HG02870 (cell line): ENCODE measurements around the gene ANO6.
A peak's percentile ranks its signal among the peaks of the same experiment; 100 is the strongest.

Experiments
- ATAC-seq: cut with Tn5 transposase; IDR thresholded peaks from one replicate; pipeline ENCODE4 v1.9.1; 2021; ENCODE audit warnings: mild to moderate bottlenecking, moderate library complexity; ENCODE audit not compliant: unreplicated experiment

ANO6 gene

DNA sequence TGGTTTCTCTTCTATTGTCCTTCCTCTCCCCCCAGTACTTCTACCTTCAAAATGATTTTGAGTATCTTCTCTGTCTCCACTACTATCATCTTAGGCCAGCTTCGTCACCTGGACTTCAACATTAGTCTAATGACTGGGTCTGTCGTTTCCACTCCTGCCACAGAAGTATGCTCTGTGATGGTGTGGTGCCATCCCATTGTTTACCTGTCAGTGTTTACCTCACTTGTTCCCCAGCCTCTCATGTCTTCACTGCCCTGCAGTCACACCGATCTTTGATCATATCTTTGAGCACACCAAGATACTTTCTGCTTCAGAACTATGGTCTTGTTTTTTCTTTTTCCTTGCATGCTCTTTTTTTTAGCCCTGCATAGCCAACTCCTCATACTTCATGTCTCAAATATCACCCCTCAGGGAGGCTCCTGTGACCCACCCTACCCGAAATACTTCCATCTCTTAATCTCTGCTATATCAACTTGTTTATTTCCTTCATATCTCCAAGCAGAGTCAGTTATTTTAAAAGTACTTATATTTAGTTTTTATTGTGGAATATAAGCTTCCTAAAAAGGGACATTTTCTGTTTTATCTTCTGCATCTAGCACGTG, 60.4 kb downstream of the ANO6 start:
- ATAC-seq = no peak

GRCh38 chr12:45278447-45278846, 62.6 kb downstream of the ANO6 start:
- ATAC-seq = no peak

DNA sequence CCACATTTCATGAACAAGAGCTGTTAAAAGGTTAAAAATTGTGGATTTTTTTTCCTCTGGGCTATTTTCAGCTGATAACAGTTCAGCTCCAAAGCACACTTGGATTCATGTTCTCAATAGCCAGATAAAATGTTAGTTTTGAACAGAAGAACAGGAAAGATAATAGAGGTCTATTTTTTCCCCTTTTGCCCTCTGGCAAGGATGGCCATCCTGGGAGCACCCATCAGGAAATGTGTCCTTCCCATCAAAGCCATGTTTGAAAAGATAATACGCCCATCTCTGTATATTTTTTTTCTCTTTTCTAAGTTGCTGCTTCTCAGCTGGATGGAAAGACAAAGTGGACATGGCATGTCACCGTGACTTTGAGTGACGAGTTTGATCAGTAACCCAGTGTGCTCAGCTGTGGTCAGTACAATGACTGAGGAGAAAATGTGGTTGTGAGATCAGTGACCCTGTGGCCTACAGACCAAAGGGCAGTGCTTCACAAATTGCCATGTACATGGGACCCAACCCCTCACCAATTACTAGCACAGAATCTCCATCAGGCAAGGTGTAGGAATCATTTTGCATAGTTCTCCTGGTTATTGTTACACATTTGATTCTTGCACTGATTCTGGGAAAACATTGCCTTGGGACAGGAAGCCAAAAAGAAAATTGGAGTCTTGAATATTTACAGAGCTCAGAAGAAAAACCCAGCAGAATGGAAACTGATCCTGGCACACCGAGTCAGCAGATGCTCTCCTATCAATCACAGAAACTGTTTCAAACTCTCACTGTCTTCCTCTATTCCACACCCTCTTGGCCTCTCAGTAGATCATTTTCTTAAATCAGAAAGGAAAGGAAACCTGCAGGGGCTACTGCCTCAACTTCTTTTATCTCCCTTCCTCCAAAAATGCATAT, 64.3 kb downstream of the ANO6 start:
- ATAC-seq = no peak

GRCh38 chr12:45281994-45282393, 66.1 kb downstream of the ANO6 start:
- ATAC-seq = no peak

- no peak for ATAC-seq
Measured at GRCh38 chr12:45282411-45282810, 66.5 kb downstream of the ANO6 start.

DNA sequence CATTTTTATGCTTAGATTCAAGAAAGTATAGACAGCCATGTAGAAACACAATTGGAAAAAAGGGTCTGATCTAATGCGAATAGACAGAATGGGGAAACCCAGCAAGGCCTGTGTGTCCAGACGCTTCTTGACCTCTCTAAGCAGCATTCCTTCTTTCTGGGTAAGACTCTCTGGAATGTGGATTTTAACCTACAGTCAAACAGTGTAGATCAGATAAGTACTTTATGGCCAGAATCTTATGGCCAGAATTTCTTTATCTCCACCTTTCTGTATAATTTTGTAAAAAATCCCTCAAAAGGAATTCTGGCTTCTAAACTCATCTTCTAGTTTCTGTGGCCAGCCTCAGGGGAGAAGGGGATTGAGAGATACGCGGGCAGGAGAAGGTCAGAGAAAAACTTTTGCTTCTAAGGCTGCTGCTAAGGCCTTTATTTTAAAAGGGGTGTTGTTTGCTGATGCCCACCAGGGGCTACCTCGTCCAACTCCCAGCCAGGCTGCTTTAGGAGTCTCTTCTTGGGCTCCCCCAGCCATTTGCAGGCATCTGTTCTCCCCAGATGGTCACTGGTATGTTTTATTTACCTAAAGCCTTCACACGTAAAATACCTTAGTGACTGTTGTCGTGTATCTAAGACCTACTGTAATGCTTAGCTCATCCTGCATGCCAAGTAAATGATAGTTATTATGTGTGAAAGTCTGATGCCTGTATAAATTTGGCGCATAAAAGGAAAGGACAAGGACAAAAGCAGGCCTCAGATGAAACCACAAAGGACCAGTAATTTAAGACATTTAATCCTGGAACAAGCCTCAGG, 68.4 kb downstream of the ANO6 start:
- no peak for ATAC-seq

- no peak for ATAC-seq
Measured at GRCh38 chr12:45285717-45286116, 69.8 kb downstream of the ANO6 start.

GRCh38 chr12:45286621-45287020, 70.7 kb downstream of the ANO6 start:
- no peak for ATAC-seq

GRCh38 chr12:45289245-45290215, 73.6 kb downstream of the ANO6 start:
- ATAC-seq = peak; percentile 71

- no peak for ATAC-seq
Measured at GRCh38 chr12:45290216-45290605, 74.3 kb downstream of the ANO6 start.

GRCh38 chr12:45291518-45291917, 75.6 kb downstream of the ANO6 start:
- no peak for ATAC-seq

DNA sequence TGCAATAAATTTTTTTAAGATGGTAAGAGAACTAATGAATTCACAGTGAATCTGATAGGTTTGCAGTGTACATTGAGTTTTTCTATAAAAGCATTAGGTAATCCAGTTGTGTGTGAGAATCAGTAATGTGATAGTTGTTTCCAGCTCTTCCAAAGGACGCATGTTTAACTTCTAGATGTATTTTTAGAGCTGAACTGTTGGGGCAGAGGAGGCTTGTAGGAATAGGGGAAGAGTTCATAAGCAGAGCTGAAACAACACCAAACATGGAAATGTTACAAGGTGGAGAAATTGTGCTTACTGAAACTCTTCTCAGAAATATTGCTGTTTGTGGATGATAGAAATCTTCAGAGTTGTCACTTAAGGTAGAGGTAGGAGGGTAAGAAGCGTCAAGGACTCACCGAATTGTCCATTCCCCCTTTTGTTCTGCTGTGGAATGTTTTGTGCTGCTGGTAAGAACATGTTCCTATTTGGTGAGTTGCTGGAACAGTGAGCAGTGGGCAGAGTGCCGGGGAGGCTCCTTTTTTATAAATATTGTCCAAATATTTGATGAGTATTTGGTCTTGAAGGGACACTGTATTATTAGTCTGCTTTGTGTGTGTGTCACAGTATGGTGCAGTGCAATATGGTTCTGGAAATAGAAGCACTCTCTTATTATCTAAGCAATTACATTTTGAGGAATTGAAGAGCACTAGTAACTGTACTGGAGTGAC, 76.7 kb downstream of the ANO6 start:
- ATAC-seq = no peak

DNA sequence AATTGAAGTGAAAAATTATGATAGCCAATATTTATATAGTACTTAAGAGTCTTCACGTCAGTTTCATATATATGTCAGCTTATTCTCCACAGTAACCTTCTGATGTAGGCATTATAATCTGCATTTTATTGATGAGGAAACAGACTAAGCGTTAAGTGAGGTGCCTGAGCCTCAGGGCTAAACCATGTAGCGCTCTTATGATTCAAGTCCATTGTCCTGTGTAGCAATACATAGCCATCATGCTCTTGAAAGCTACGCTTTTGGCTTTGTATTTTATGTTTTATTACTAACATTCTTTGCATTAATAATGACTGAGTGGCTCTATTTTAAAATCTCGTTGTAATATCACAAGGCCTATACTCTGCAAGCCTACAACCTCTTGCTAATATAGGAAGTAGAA, 79.0 kb downstream of the ANO6 start:
- ATAC-seq = no peak

- no peak for ATAC-seq
Measured at GRCh38 chr12:45296046-45296586, 80.2 kb downstream of the ANO6 start.

- no peak for ATAC-seq
Measured at GRCh38 chr12:45298047-45298446, 82.2 kb downstream of the ANO6 start.

DNA sequence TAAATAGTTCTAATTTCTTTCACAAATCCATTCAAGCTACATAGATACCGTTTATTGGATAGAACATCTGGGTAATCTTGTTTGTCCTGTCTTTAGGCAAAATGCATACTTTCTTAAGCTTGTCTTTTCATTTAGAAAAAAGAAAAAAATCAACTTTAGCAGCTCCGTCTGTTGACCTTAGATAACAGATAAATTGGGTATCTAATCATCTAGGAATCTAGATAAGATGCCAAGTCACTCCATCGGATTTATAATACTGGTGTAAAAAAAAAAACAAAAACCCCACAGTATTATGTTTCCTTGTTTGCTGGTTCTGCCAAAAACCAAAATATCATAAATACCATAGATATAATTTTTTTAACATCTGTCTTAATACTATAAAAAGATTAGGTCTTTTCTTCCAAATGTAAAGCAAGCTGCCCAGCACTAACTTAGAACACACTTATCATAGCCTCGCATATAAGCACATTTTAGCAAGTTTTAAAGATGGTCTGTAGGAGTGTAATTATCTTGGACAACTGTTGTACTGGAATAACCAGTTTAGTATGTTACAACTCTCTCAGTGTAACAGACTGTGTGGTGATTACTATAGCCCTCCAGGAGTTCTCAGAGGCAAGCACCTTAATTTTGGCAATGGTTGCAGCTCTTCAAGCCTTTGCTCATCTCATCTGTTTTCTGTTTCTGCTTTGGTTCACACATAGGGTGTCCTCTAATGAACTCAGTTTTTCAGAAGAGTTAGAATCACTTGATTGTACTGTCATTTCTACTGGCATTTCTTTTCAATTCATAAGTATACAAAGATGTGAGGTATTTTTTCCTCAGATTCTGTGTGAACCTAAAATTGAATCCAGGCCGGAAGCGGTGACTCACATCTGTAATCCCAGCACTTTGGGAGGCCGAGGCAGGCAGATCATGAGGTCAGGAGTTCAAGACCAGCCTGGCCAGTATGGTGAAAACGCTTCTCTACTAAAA, 83.1 kb downstream of the ANO6 start:
- no peak for ATAC-seq

- ATAC-seq = no peak
Measured at GRCh38 chr12:45302621-45303369, 86.9 kb downstream of the ANO6 start.

DNA sequence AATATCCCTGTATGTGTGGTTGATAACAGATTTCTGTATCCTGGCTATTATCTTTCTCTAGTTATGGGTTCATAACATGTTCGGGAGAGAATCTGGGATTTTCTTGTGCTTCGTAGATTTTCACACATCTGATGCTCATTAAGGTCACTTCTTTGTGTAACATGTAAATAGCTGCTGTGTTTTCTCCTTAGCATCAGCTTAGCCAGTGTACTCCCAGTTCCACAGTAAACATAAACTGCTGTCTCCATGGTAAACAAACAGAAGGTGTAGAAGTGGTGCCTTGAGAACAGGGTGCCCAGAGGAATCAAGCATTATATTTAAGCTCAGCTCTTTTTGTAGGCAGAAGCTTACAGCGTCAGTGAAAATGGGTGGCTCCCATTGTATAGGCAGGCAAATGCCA, 88.0 kb downstream of the ANO6 start:
- ATAC-seq = no peak
